Mesenchymal stem cell (in vitro differentiated cells and primary cell): ENCODE data around the gene CLEC16A.

Experiments used
- DNase-seq: peaks from one replicate; pipeline ENCODE4 v3.0.0-alpha.2; 2013
- H2AFZ ChIP-seq: one replicate; pipeline ENCODE4 v1.6.1; 2013; ENCODE audit warnings: low read depth, mild to moderate bottlenecking, control low read depth, inconsistent platforms, low read length, moderate library complexity
- H2AK5ac ChIP-seq: 2 replicates; pipeline ENCODE4 v1.6.1; 2013; ENCODE audit warnings: low read length, moderate library complexity, mild to moderate bottlenecking, inconsistent platforms; ENCODE audit not compliant: severe bottlenecking
- H2BK120ac ChIP-seq: one replicate; pipeline ENCODE4 v1.6.1; 2013; ENCODE audit warnings: low read depth, mild to moderate bottlenecking, inconsistent platforms, low read length, moderate library complexity
- H2BK12ac ChIP-seq, 2 experiments: one replicate each; pipeline ENCODE4 v1.6.1; 2013; ENCODE audit warnings: inconsistent platforms in 2 of 2, low read length in 2 of 2, mild to moderate bottlenecking in 2 of 2, moderate library complexity in 2 of 2, control low read depth in 1 of 2
- H2BK15ac ChIP-seq: one replicate; pipeline ENCODE4 v1.6.1; 2013; ENCODE audit warnings: mild to moderate bottlenecking, low read depth, inconsistent platforms; ENCODE audit not compliant: poor library complexity, severe bottlenecking
- H2BK5ac ChIP-seq: 2 replicates; pipeline ENCODE4 v1.6.1; 2013; ENCODE audit warnings: low read depth, mild to moderate bottlenecking, low read length, control low read depth, inconsistent platforms; ENCODE audit not compliant: poor library complexity, severe bottlenecking
- H3K14ac ChIP-seq, 2 experiments: one replicate each; pipeline ENCODE4 v1.6.1; 2013; ENCODE audit warnings: inconsistent platforms in 2 of 2, low read length in 2 of 2, control low read depth in 1 of 2, mild to moderate bottlenecking in 1 of 2, moderate library complexity in 1 of 2
- H3K18ac ChIP-seq, 2 experiments: one replicate each; pipeline ENCODE4 v1.6.1; 2013; ENCODE audit warnings: inconsistent platforms in 2 of 2, low read length in 2 of 2, control low read depth in 1 of 2, low read depth in 1 of 2, mild to moderate bottlenecking in 1 of 2
- H3K23ac ChIP-seq, 2 experiments: one replicate each; pipeline ENCODE4 v1.6.1; 2013; ENCODE audit warnings: inconsistent platforms in 2 of 2, low read length in 2 of 2, mild to moderate bottlenecking in 2 of 2, moderate library complexity in 2 of 2, control low read depth in 1 of 2
- H3K27ac ChIP-seq: 2 replicates; pipeline ENCODE4 v1.5.1; 2013; ENCODE audit warnings: mild to moderate bottlenecking, moderate library complexity, low read length, control low read depth, inconsistent platforms; ENCODE audit not compliant: poor library complexity, severe bottlenecking
- H3K27me3 ChIP-seq, 2 experiments: 2 replicates each; pipeline versions ENCODE4 v1.6.1 to v1.7.0; 2013; ENCODE audit warnings: low read length in 2 of 2, mild to moderate bottlenecking in 2 of 2, moderate library complexity in 2 of 2, control low read depth in 1 of 2, inconsistent platforms in 1 of 2; ENCODE audit not compliant: control insufficient read depth in 1 of 2, insufficient read depth in 1 of 2
- H3K36me3 ChIP-seq, 2 experiments: 2 replicates each; pipeline versions ENCODE4 v1.6.1 to v1.7.0; 2013; ENCODE audit warnings: low read length in 2 of 2, control low read depth in 1 of 2, inconsistent platforms in 1 of 2, low read depth in 1 of 2, mild to moderate bottlenecking in 1 of 2; ENCODE audit not compliant: insufficient read depth in 2 of 2, control insufficient read depth in 1 of 2
- H3K4ac ChIP-seq, 2 experiments: one replicate each; pipeline ENCODE4 v1.6.1; 2013; ENCODE audit warnings: inconsistent platforms in 2 of 2, low read length in 2 of 2, mild to moderate bottlenecking in 2 of 2, moderate library complexity in 2 of 2, control low read depth in 1 of 2, low read depth in 1 of 2
- H3K4me1 ChIP-seq: 2 replicates; pipeline ENCODE4 v1.6.1; 2013; ENCODE audit warnings: low read depth, low read length, control low read depth; ENCODE audit not compliant: control insufficient read depth, insufficient read depth
- H3K4me2 ChIP-seq: 2 replicates; pipeline ENCODE4 v1.6.1; 2013; ENCODE audit warnings: low read length, mild to moderate bottlenecking, inconsistent platforms; ENCODE audit not compliant: poor library complexity, severe bottlenecking
- H3K4me3 ChIP-seq, 2 experiments: 2 replicates each; pipeline versions ENCODE4 v1.5.1 to v1.7.0; 2013; ENCODE audit warnings: low read length in 2 of 2, mild to moderate bottlenecking in 2 of 2, control low read depth in 1 of 2, low read depth in 1 of 2; ENCODE audit not compliant: insufficient read depth in 1 of 2
- H3K79me1 ChIP-seq: replicated peaks from 2 replicates; pipeline ENCODE4 v1.6.1; 2013; ENCODE audit warnings: mild to moderate bottlenecking, control low read depth, low read length, inconsistent platforms; ENCODE audit not compliant: poor library complexity, severe bottlenecking
- H3K9ac ChIP-seq: 2 replicates; pipeline ENCODE4 v1.7.0; 2013; ENCODE audit warnings: mild to moderate bottlenecking, low read length, moderate library complexity
- H3K9me3 ChIP-seq: 2 replicates; pipeline ENCODE4 v1.7.0; 2013; ENCODE audit warnings: mild to moderate bottlenecking, low read length; ENCODE audit not compliant: control insufficient read depth
- H4K8ac ChIP-seq: one replicate; pipeline ENCODE4 v1.6.1; 2013; ENCODE audit warnings: inconsistent platforms, mild to moderate bottlenecking, low read length, moderate library complexity
- H4K91ac ChIP-seq: one replicate; pipeline ENCODE4 v1.6.1; 2013; ENCODE audit warnings: mild to moderate bottlenecking, low read length, inconsistent platforms
- WGBS: methylation state at CpG from one replicate; pipeline ENCODE4 v1.1.7; 2013; ENCODE audit warnings: mixed read lengths; 5-methylcytosine and 5-hydroxymethylcytosine counted together

Gene CLEC16A

DNA sequence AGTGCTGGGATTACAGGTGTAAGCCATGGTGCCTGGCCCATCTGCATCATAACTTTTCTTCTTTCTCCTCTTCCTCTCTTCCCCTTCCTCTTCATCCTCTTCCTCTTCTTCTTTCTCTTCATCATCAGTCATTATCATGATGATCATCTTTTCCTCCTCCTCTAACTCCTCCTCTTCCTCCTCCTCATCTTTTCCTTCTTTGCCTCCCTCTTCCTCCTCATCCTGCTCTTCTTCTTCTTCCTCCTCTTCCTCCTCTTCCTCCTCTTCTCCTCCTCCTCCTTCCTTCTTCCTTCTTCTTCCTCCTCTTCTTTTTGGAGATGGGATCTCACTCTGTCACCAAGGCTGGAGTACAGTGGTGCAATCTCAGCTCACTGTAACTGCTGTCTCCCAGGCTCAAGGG lies 249.1 kb downstream of the CLEC16A start:
- H2AK5ac ChIP-seq: no peak overlapping the region
- no peak overlapping the region for H3K27ac ChIP-seq
- peaks cover 0 to 4% of the 10 kb centered on the region in 2 experiments for H3K27me3 ChIP-seq
- no peak overlapping the region for H2AFZ ChIP-seq
- H3K9ac ChIP-seq: no peak overlapping the region
- H3K18ac ChIP-seq: no peak overlapping the region
- H3K9me3 ChIP-seq: peaks cover 5% of the 10 kb centered on the region
- H3K36me3 ChIP-seq: peaks cover 0 to 8% of the 10 kb centered on the region in 2 experiments
- H3K4ac ChIP-seq: no peak overlapping the region
- H3K4me1 ChIP-seq: peaks cover 7% of the 10 kb centered on the region
- no peak overlapping the region for H2BK5ac ChIP-seq
- H3K4me3 ChIP-seq: no peak overlapping the region
- H4K91ac ChIP-seq: no peak overlapping the region
- no peak overlapping the region for H2BK12ac ChIP-seq
- DNase-seq: no peak
- no peak overlapping the region for H2BK15ac ChIP-seq
- H3K79me1 ChIP-seq: no peaks in the 10 kb centered on the region
- H3K14ac ChIP-seq: no peak overlapping the region
- H3K4me2 ChIP-seq: no peak overlapping the region
- H3K23ac ChIP-seq: no peak overlapping the region
- H2BK120ac ChIP-seq: no peak overlapping the region
- H4K8ac ChIP-seq: no peak overlapping the region

DNA sequence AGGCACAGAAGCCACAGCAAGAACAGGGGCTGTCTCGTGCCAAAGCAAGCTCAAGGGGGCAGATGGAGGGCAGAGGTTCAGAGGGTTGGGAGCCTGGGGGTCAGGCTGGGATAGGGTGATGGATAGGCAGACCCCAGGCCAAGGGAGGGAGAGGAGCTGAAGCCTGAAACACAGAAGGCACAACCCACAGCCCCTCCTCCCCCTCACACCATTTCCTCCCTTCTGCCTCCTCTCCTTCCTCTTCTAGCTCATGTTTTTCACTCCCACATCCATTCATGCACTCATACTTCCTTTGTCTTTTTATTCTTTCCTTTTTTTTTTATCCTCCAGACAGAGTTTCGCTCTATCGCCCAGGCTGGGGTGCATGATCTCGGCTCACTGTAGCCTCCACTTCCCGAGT lies 250.5 kb downstream of the CLEC16A start:
- no peaks in the 10 kb centered on the region for H3K79me1 ChIP-seq
- H2BK15ac ChIP-seq: no peak overlapping the region
- no peak overlapping the region for H4K91ac ChIP-seq
- no peak overlapping the region for H2AK5ac ChIP-seq
- H3K4me1 ChIP-seq: peaks cover 7% of the 10 kb centered on the region
- no peak overlapping the region for H2AFZ ChIP-seq
- no peak overlapping the region for H4K8ac ChIP-seq
- peaks cover 0 to 6% of the 10 kb centered on the region in 2 experiments for H3K27me3 ChIP-seq
- H3K4me2 ChIP-seq: no peak overlapping the region
- no peak overlapping the region for H2BK12ac ChIP-seq
- H3K4me3 ChIP-seq: no peak overlapping the region
- 96% methylated on average over 5 of the region's 5 CpGs for WGBS
- no peak overlapping the region for H3K4ac ChIP-seq
- no peak for DNase-seq
- H3K36me3 ChIP-seq: no peaks in the 10 kb centered on the region
- peaks cover 5% of the 10 kb centered on the region for H3K9me3 ChIP-seq
- no peak overlapping the region for H2BK5ac ChIP-seq
- no peak overlapping the region for H3K18ac ChIP-seq
- H3K27ac ChIP-seq: no peak overlapping the region
- no peak overlapping the region for H3K14ac ChIP-seq
- no peak overlapping the region for H3K9ac ChIP-seq
- H2BK120ac ChIP-seq: no peak overlapping the region
- no peak overlapping the region for H3K23ac ChIP-seq

DNA sequence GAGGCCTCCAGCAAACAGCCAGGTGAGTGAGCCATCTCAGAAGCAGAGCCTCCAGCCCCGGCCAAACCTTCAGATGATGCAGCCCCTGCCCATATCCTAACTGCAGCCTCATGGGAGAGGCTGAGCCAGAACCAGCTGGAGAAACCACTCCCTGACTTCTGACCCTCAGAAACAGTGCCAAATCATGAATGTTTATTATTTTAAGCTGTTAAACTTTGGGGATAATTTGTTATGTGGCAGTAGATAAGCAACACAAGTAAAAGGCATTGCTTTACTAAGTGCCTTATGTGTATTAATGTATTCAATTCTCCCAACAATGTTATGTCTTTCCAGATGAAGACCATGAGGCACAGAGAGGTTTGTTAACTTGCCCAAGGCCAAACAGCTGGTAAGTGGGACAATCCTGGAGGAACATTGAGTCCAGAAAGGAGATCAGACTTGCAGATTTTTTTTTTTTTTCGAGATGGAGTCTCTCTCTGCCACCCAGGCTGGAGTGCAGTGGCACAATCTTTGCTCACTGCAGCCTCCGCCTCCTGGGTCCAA lies 252.0 kb downstream of the CLEC16A start:
- H4K8ac ChIP-seq: no peak overlapping the region

DNA sequence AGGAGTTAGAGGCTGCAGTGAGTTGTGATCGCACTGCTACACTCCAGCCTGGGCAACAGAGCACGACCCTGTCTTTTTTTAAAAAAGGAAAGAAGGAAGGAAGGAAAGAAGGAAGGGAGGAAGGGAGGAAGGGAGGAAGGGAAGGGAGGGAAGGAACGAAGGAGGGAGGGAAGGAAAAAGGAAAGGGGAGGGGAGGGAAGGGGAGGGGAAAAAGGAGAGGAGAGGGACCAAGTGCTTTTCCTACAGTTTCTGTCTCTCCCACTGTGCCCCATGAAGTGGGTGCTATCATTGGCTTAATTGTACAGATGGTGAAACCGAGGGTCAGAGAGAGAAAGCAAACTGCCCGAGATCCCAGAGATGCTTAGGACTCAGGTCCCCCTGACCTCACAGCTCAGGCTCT lies 254.0 kb downstream of the CLEC16A start:
- Histone ChIP-seq H2BK5ac (no peak overlapping the region), H2BK12ac (no peak overlapping the region), H3K4me1 (peaks cover 27% of the 10 kb centered on the region), H3K36me3 (no peaks in the 10 kb centered on the region), H3K23ac (no peak overlapping the region), H3K14ac (no peak overlapping the region), H3K4ac (peak overlapping the region in 1 of 2 experiments; percentile 13), H3K4me2 (no peak overlapping the region), H2AFZ (no peak overlapping the region), H2BK15ac (no peak overlapping the region), H3K9ac (no peak overlapping the region), H3K18ac (no peak overlapping the region), H3K4me3 (no peak overlapping the region), H4K91ac (no peak overlapping the region), H3K9me3 (peaks cover 5% of the 10 kb centered on the region), H4K8ac (no peak overlapping the region), H3K27ac (no peak overlapping the region), H2BK120ac (no peak overlapping the region), H3K27me3 (peaks cover 0 to 3% of the 10 kb centered on the region in 2 experiments), H3K79me1 (no peaks in the 10 kb centered on the region), H2AK5ac (no peak overlapping the region)
- no peak for DNase-seq
- WGBS: 82% methylated on average over 5 of the region's 5 CpGs

More for the DNA sequence above, 252.0 kb downstream of the CLEC16A start:
- no peak overlapping the region for H2BK5ac ChIP-seq
- peaks cover 5% of the 10 kb centered on the region for H3K9me3 ChIP-seq
- no peak overlapping the region for H2BK15ac ChIP-seq
- peaks cover 9% of the 10 kb centered on the region for H3K4me1 ChIP-seq
- WGBS: 44% methylated on average over 3 of the region's 3 CpGs
- H3K27ac ChIP-seq: no peak overlapping the region
- no peak overlapping the region for H2AK5ac ChIP-seq
- no peak overlapping the region for H2AFZ ChIP-seq
- H3K27me3 ChIP-seq: peaks cover 0 to 6% of the 10 kb centered on the region in 2 experiments
- H3K14ac ChIP-seq: no peak overlapping the region
- no peak overlapping the region for H3K4me2 ChIP-seq
- H3K36me3 ChIP-seq: no peaks in the 10 kb centered on the region
- no peak for DNase-seq
- no peak overlapping the region for H3K4me3 ChIP-seq
- H3K9ac ChIP-seq: no peak overlapping the region
- H3K18ac ChIP-seq: no peak overlapping the region
- H2BK120ac ChIP-seq: no peak overlapping the region
- no peaks in the 10 kb centered on the region for H3K79me1 ChIP-seq
- H2BK12ac ChIP-seq: no peak overlapping the region
- no peak overlapping the region for H3K23ac ChIP-seq
- H3K4ac ChIP-seq: no peak overlapping the region
- H4K91ac ChIP-seq: no peak overlapping the region
